ENCODE measurements around the gene FGF1.

The FGF1 gene

GRCh38 chr5:142561029-142561428 lies 124.9 kb downstream of the FGF1 start:
- ChIA-PET CTCF (interaction anchor here (0.6 kb wide), 1 partner anchor 373 kb away, joined by 3 read pairs; no protein-coding TSS in a partner anchor), POLR2A (no interaction called here)
- no peak for DNase-seq (ENCODE audit: extremely low spot score)
- TF ChIP-seq SP1 (IDR thresholded peaks at IDR 0.05) (no peak), NFRKB (IDR thresholded peaks at IDR 0.05) (no peak), L3MBTL2 (conservative IDR thresholded peaks at IDR 0.05) (no peak), ARNT (IDR thresholded peaks at IDR 0.05) (no peak)

GRCh38 chr5:142552107-142552506 lies 133.8 kb downstream of the FGF1 start:
- ChIA-PET POLR2A (no interaction called here), CTCF (interaction anchor here (1.2 to 1.5 kb wide), 3 partner anchors 10 to 400 kb away, joined by 3 to 4 read pairs (median 3); no protein-coding TSS in a partner anchor)
- TF ChIP-seq FOXM1 (IDR thresholded peaks at IDR 0.05; ENCODE audit: borderline replicate concordance) (no peak), L3MBTL2 (conservative IDR thresholded peaks at IDR 0.05) (no peak)
- DNase-seq (ENCODE audit: extremely low spot score): no peak

- ChIA-PET POLR2A (no interaction called here), CTCF (interaction anchor here (0.5 to 1.5 kb wide), 4 partner anchors 11 to 744 kb away, joined by 3 to 4 read pairs (median 3); no protein-coding TSS in a partner anchor)
- DNase-seq (ENCODE audit: extremely low spot score): peak; percentile 20
- no peak for TF ChIP-seq CTBP1 (IDR thresholded peaks at IDR 0.05; ENCODE audit: borderline replicate concordance)
- no peak for TF ChIP-seq FOXA1 (IDR thresholded peaks at IDR 0.05)
- no peak for TF ChIP-seq ZNF384 (IDR thresholded peaks at IDR 0.05)
- no peak for TF ChIP-seq NFRKB (IDR thresholded peaks at IDR 0.05)
- TF ChIP-seq, protein P1, sequence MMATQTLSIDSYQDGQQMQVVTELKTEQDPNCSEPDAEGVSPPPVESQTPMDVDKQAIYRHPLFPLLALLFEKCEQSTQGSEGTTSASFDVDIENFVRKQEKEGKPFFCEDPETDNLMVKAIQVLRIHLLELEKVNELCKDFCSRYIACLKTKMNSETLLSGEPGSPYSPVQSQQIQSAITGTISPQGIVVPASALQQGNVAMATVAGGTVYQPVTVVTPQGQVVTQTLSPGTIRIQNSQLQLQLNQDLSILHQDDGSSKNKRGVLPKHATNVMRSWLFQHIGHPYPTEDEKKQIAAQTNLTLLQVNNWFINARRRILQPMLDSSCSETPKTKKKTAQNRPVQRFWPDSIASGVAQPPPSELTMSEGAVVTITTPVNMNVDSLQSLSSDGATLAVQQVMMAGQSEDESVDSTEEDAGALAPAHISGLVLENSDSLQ (IDR thresholded peaks at IDR 0.05): no peak
- TF ChIP-seq FOXK2 (IDR thresholded peaks at IDR 0.05): no peak
These were observed 134.4 kb downstream of the FGF1 start for GRCh38 chr5:142551338-142552067.

DNA sequence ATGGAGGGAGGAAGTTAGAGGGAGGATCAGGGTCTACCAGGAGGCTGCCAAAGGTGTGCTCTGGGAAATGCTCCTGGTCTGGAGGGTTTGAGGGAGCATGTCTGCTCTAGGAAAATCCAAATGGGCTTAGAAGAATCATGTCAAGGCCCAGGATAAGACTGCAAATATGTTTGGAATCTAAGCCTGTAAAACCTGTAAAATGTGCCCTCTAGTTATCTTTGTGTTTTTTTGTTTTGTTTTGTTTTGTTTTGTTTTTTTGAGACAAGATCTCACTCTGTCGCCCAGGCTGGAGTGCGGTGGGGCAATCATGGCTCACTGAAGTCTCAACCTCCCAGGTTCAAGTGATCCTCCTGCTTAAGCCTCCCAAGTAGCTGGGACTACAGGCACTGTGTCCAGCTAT lies 135.4 kb downstream of the FGF1 start:
- CTCF ChIA-PET: interaction anchor here (1.3 kb wide), 1 partner anchor 66 kb away, joined by 3 read pairs; no protein-coding TSS in a partner anchor
- POLR2A ChIA-PET: no interaction called here
- no peak for TF ChIP-seq BHLHE40 (IDR thresholded peaks at IDR 0.05; ENCODE audit: borderline replicate concordance)
- no peak for DNase-seq (ENCODE audit: extremely low spot score)

GRCh38 chr5:142549834-142550233 lies 136.1 kb downstream of the FGF1 start:
- TF ChIP-seq FOXK2 (IDR thresholded peaks at IDR 0.05) (no peak), CTBP1 (IDR thresholded peaks at IDR 0.05; ENCODE audit: borderline replicate concordance) (no peak), ELF4 (IDR thresholded peaks at IDR 0.05) (no peak), HDGF (IDR thresholded peaks at IDR 0.05; ENCODE audit: borderline replicate concordance) (no peak), FOXM1 (IDR thresholded peaks at IDR 0.05; ENCODE audit: borderline replicate concordance) (no peak)
- ChIA-PET CTCF (interaction anchor here (0.7 to 2.0 kb wide), 6 partner anchors 35 to 398 kb away, joined by 3 to 5 read pairs (median 3); no protein-coding TSS in a partner anchor), POLR2A (no interaction called here)
- DNase-seq (ENCODE audit: extremely low spot score): no peak

DNA sequence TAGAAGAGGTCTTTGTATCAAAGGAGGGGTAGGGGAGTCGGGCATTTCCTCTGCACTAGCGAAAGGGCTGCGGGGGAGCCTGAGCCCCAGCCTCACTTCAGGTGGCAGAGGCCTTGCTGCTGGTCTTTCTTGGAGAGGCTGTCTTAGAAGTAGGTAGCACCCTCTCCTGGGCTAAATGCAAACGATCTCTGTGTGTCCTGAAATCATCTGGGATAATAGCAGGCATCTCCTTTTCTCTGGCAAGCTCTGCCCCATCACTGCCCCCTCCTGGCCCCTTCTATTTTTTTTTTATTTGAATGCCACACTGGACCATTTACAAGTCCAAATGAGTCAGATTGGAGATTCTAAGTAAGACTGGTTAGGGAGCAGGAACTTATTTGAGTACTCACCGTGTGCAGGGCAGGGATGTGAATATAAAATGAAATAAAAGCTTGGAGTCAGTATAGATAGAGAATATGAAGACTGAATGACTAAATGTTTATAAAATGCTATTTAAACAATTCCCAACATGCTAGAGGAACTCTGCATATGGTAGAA lies 137.1 kb downstream of the FGF1 start:
- CTCF ChIA-PET: interaction anchor here (0.6 to 2.0 kb wide), 15 partner anchors 34 to 537 kb away, joined by 3 to 9 read pairs (median 4); no protein-coding TSS in a partner anchor

DNA sequence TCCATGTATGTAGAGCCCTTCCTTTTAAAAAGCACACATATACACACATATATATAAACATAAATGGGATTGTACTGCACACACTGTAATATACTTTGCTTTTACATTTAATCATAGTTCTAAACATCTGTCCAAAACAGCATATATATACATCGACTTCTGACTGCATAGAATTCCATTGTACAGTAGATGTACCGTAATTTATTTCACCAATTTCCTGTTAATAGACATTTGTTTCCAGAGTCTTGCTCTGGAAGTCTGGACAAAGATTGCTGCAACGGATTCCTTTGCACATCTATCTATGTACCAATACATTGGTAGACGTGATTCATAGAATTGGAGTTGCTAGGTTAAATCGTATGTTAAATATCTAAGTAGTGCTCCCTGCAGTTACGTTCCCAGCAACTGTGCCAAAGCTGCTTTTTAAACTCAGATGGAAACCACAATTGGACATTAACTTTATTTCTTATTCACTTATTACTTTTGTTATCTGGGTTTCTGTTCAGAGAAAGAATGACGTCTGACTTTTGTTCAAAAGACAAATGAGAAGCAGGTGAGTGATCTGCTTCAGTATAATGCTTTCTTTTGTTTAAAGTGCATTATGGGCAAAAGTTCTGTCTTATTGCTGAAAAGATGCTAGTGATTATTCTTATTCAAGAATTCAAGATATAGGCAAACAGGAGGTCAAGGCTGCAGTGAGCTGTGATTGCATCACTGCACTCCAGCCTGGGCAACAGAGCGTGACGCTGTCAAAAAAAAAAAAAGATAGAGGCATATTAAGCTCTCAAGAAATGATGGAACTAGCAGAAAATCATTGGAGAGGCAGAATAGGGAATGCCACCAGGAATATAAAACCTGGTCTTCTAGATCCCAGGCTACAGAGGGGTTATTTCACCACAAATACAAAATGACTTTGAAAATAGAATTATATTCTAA lies 138.2 kb downstream of the FGF1 start:
- TF ChIP-seq LEF1 (IDR thresholded peaks at IDR 0.05; ENCODE audit: borderline replicate concordance) (no peak), ELF4 (IDR thresholded peaks at IDR 0.05) (no peak), TARDBP (IDR thresholded peaks at IDR 0.05) (no peak), NFRKB (IDR thresholded peaks at IDR 0.05) (no peak), L3MBTL2 (conservative IDR thresholded peaks at IDR 0.05) (no peak), FOXM1 (IDR thresholded peaks at IDR 0.05; ENCODE audit: borderline replicate concordance) (no peak), BHLHE40 (IDR thresholded peaks at IDR 0.05; ENCODE audit: borderline replicate concordance) (no peak), ARNT (IDR thresholded peaks at IDR 0.05) (no peak), SP1 (IDR thresholded peaks at IDR 0.05) (no peak), FOXK2 (IDR thresholded peaks at IDR 0.05) (no peak), FOXA1 (IDR thresholded peaks at IDR 0.05) (no peak), CTBP1 (IDR thresholded peaks at IDR 0.05; ENCODE audit: borderline replicate concordance) (no peak), ZNF384 (IDR thresholded peaks at IDR 0.05) (no peak), HDGF (IDR thresholded peaks at IDR 0.05; ENCODE audit: borderline replicate concordance) (no peak), SUZ12 (IDR thresholded peaks at IDR 0.05) (no peak)
- TF ChIP-seq, protein P1 (IDR thresholded peaks at IDR 0.05): no peak
- no peak for DNase-seq (ENCODE audit: extremely low spot score)
- POLR2A ChIA-PET: no interaction called here
- CTCF ChIA-PET: interaction anchor here (0.6 to 1.0 kb wide), 4 partner anchors 57 to 536 kb away, joined by 3 to 5 read pairs (median 4); no protein-coding TSS in a partner anchor

More for the DNA sequence above, 137.1 kb downstream of the FGF1 start:
- POLR2A ChIA-PET: no interaction called here
- TF ChIP-seq ARNT (IDR thresholded peaks at IDR 0.05) (no peak), L3MBTL2 (conservative IDR thresholded peaks at IDR 0.05) (no peak), SP1 (IDR thresholded peaks at IDR 0.05) (no peak), NFRKB (IDR thresholded peaks at IDR 0.05) (no peak), BHLHE40 (IDR thresholded peaks at IDR 0.05; ENCODE audit: borderline replicate concordance) (no peak), FOXM1 (IDR thresholded peaks at IDR 0.05; ENCODE audit: borderline replicate concordance) (no peak), FOXA1 (IDR thresholded peaks at IDR 0.05) (no peak), ZNF384 (IDR thresholded peaks at IDR 0.05) (no peak; the same call in 1 of the 2 replicates), FOXK2 (IDR thresholded peaks at IDR 0.05) (no peak), LEF1 (IDR thresholded peaks at IDR 0.05; ENCODE audit: borderline replicate concordance) (no peak), ELF4 (IDR thresholded peaks at IDR 0.05) (no peak), HDGF (IDR thresholded peaks at IDR 0.05; ENCODE audit: borderline replicate concordance) (no peak), CTBP1 (IDR thresholded peaks at IDR 0.05; ENCODE audit: borderline replicate concordance) (no peak)
- TF ChIP-seq, protein P1 (IDR thresholded peaks at IDR 0.05): no peak
- peak; percentile 80 for DNase-seq (ENCODE audit: extremely low spot score)
